MM.1S (cell line): ENCODE measurements around the gene MARK4.

ENCODE experiments used
- DNase-seq: peaks from one replicate; pipeline ENCODE4 v3.0.0-alpha.2; 2015
- H2AFZ ChIP-seq: fragments of 300-600 bp; sonication (generic); 2 replicates; pipeline ENCODE4 v1.6.0; 2016; ENCODE audit warnings: antibody characterized with exemption, low read length
- H3F3A ChIP-seq: fragments of 300-600 bp; sonication (generic); 2 replicates; pipeline ENCODE4 v1.6.1; 2016; ENCODE audit warnings: mild to moderate bottlenecking, antibody characterized with exemption, low read length, moderate library complexity, mixed read lengths; ENCODE audit not compliant: insufficient read depth
- H3K27ac ChIP-seq: fragments of 300-600 bp; sonication (generic); 2 replicates; pipeline ENCODE4 v1.5.1; 2016; ENCODE audit warnings: mild to moderate bottlenecking, low read length
- H3K27me3 ChIP-seq: fragments of 300-600 bp; sonication (generic); replicated peaks from 2 replicates; pipeline ENCODE4 v1.6.0; 2016; ENCODE audit warnings: low read length; ENCODE audit not compliant: insufficient read depth
- H3K36me3 ChIP-seq: fragments of 300-600 bp; sonication (generic); replicated peaks from 2 replicates; pipeline ENCODE4 v1.6.1; 2016; ENCODE audit warnings: mild to moderate bottlenecking, low read length, mixed read lengths; ENCODE audit not compliant: insufficient read depth
- H3K4me1 ChIP-seq: fragments of 300-600 bp; sonication (generic); 2 replicates; pipeline ENCODE4 v1.6.1; 2016; ENCODE audit warnings: low read length, mixed read lengths
- H3K4me2 ChIP-seq: fragments of 300-600 bp; sonication (generic); 2 replicates; pipeline ENCODE4 v1.6.0; 2016; ENCODE audit warnings: low read depth, low read length
- H3K4me3 ChIP-seq: fragments of 300-600 bp; sonication (generic); 2 replicates; pipeline ENCODE4 v1.5.1; 2016; ENCODE audit warnings: low read length, mixed read lengths
- H3K79me2 ChIP-seq: fragments of 300-600 bp; sonication (generic); 2 replicates; pipeline ENCODE4 v1.6.1; 2016; ENCODE audit warnings: mixed run types, low read length, mixed read lengths
- H3K9ac ChIP-seq: fragments of 300-600 bp; sonication (generic); 2 replicates; pipeline ENCODE4 v1.6.1; 2016; ENCODE audit warnings: low read length, mixed read lengths
- H3K9me2 ChIP-seq: fragments of 300-600 bp; sonication (generic); replicated peaks from 2 replicates; pipeline ENCODE4 v1.6.1; 2016; ENCODE audit warnings: mild to moderate bottlenecking, low read length, mixed read lengths; ENCODE audit not compliant: insufficient read depth
- H3K9me3 ChIP-seq: fragments of 300-600 bp; sonication (generic); replicated peaks from 2 replicates; pipeline ENCODE4 v1.6.1; 2016; ENCODE audit warnings: mild to moderate bottlenecking, low read length, mixed read lengths; ENCODE audit not compliant: insufficient read depth
- H4K20me1 ChIP-seq: fragments of 300-600 bp; sonication (generic); 2 replicates; pipeline ENCODE4 v1.6.1; 2016; ENCODE audit warnings: mild to moderate bottlenecking, low read length, moderate library complexity, mixed read lengths; ENCODE audit not compliant: insufficient read depth
- EZH2 ChIP-seq: fragments of 300-600 bp; sonication (generic); optimal IDR thresholded peaks from 2 replicates; pipeline ENCODE3; 2017; ENCODE audit warnings: low read depth, mild to moderate bottlenecking, antibody characterized with exemption, low read length, mixed read lengths
- EZH2phosphoT487 ChIP-seq: fragments of 300-600 bp; sonication (generic); IDR thresholded peaks from 2 replicates; pipeline ENCODE4 v1.6.1; 2018; ENCODE audit warnings: antibody characterized with exemption, low read length
- TF ChIP-seq, protein P1 (sequence below): fragments of 300-600 bp; sonication (generic); IDR thresholded peaks from 2 replicates; pipeline ENCODE4 v1.5.1; 2016; ENCODE audit warnings: antibody characterized with exemption, low read length, mixed read lengths

Gene MARK4

DNA sequence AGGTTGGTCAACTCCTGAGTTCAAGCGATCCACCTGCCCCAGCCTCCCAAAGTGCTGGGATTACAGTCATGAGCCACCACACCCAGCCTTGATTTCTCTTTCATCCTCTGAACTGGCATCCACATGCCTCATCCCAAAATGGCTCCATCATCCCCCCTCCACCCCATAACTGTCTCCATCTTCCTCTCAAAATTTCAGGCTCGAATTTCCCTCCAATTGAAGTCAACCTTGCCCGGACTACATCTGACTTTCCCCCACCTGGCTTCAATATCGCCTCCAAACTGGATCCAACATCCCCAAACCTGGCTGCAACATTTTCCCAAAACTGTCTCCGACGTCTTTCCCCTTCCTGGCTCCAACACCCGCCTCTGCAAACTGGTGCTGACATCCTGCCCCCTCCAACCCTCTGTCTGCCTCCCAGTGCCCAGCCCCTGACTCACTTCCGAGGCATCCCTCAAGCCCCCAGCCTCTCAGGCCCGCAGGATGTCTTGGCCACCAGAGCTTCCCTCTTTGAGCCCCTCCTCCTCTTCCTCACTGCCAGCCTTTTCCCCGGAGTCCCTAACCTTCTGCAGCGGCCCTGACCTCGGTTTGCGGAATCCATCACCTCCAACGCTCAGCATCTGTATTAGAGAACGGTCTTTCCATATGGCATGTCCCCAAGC, 6.8 kb upstream of the MARK4 start:
- Histone ChIP-seq H3K9ac (no peak overlapping the region), H3F3A (0 out of 2 replicates have a peak, but pooled peaks cover under 1% of the 10 kb centered on the region), H3K79me2 (no peaks in the 10 kb centered on the region), H3K36me3 (no peaks in the 10 kb centered on the region), H3K4me1 (no peaks in the 10 kb centered on the region), H3K9me3 (no peaks in the 10 kb centered on the region), H4K20me1 (no peaks in the 10 kb centered on the region), H3K27me3 (peaks cover 55% of the 10 kb centered on the region), H3K4me2 (no peak overlapping the region), H3K4me3 (no peak overlapping the region), H3K27ac (no peak overlapping the region), H3K9me2 (no peaks in the 10 kb centered on the region), H2AFZ (no peak overlapping the region)
- TF ChIP-seq, protein P1, sequence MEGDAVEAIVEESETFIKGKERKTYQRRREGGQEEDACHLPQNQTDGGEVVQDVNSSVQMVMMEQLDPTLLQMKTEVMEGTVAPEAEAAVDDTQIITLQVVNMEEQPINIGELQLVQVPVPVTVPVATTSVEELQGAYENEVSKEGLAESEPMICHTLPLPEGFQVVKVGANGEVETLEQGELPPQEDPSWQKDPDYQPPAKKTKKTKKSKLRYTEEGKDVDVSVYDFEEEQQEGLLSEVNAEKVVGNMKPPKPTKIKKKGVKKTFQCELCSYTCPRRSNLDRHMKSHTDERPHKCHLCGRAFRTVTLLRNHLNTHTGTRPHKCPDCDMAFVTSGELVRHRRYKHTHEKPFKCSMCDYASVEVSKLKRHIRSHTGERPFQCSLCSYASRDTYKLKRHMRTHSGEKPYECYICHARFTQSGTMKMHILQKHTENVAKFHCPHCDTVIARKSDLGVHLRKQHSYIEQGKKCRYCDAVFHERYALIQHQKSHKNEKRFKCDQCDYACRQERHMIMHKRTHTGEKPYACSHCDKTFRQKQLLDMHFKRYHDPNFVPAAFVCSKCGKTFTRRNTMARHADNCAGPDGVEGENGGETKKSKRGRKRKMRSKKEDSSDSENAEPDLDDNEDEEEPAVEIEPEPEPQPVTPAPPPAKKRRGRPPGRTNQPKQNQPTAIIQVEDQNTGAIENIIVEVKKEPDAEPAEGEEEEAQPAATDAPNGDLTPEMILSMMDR, result no peak
- TF ChIP-seq EZH2 (no peak), EZH2phosphoT487 (no peak)
- no peak for DNase-seq

DNA sequence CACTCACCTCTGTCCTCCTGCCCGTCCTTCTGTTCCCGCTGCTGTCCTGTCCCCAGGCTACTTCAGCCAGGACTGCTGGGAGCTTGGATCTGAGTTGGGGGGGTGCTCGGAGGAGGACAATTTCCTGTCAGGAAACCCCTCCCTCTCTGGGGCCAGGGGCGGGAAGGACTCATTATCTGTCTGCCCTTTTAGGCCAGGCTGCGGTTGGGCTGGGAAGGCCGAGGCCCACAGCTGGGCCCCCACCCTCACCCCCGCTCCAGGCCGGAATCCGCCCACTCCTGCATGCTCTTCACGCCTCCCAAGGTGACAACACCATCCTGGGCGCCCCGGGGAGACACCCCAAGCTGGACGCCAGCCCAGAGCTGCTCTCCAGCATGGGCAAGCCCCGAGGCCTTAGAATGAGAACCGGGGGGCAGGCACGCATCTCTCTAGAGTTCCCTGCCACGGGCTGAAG, 5.7 kb upstream of the MARK4 start, which contains the start of gene EXOC3L2:
Gene EXOC3L2, minus strand, starts transcription at position 74 of the 454 bp plus-strand sequence. CDS start 6,362 bp downstream, outside the sequence.
- Histone ChIP-seq H4K20me1 (no peaks in the 10 kb centered on the region), H3F3A (0 out of 2 replicates have a peak, but pooled peaks cover 4% of the 10 kb centered on the region), H3K4me2 (no peak within 1 kb of the TSS), H3K4me3 (no peak within 1 kb of the TSS), H3K9me3 (no peaks in the 10 kb centered on the region), H2AFZ (no peak within 1 kb of the TSS), H3K4me1 (peaks cover 4% of the 10 kb centered on the region; the same call in 1 of the 2 replicates), H3K9me2 (no peaks in the 10 kb centered on the region), H3K79me2 (no peaks in the 10 kb centered on the region), H3K27ac (no peak within 1 kb of the TSS), H3K36me3 (no peaks in the 10 kb centered on the region), H3K27me3 (peaks cover 55% of the 10 kb centered on the region), H3K9ac (no peak within 1 kb of the TSS)
- TF ChIP-seq EZH2 (no peak), EZH2phosphoT487 (no peak)
- TF ChIP-seq, protein P1, result no peak
- no peak for DNase-seq

DNA sequence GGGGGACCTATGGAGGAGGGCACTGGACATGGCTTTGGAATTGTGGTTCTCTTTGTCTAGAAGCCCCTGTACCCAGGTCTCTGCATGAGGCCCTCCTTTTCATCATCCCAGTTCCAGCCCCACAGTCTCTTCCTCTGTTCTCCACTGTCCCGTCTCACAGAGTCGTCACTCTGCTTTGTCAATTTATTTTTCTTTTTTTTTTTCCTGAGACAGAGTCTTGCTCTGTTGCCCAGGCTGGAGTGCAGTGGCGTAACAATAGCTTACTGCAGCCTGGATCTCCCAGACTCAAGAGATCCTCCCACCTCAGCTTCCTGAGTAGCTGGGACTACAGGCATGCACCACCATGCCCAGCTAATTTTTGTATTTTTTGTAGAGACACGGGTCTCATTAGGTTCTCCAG, 5.2 kb upstream of the MARK4 start:
- peaks cover 53% of the 10 kb centered on the region for H3K27me3 ChIP-seq
- no peak overlapping the region for H2AFZ ChIP-seq
- H3K79me2 ChIP-seq, result no peaks in the 10 kb centered on the region
- no peak overlapping the region for H3K9ac ChIP-seq
- no peaks in the 10 kb centered on the region for H3K36me3 ChIP-seq
- H4K20me1 ChIP-seq, result no peaks in the 10 kb centered on the region
- DNase-seq, result no peak
- H3K9me3 ChIP-seq, result no peaks in the 10 kb centered on the region
- 0 out of 2 replicates have a peak, but pooled peaks cover 4% of the 10 kb centered on the region for H3F3A ChIP-seq
- no peak overlapping the region for H3K4me3 ChIP-seq
- no peak overlapping the region for H3K27ac ChIP-seq
- H3K9me2 ChIP-seq, result no peaks in the 10 kb centered on the region
- no peak overlapping the region for H3K4me2 ChIP-seq
- no peak for TF ChIP-seq EZH2phosphoT487
- TF ChIP-seq, protein P1, result no peak
- TF ChIP-seq EZH2, result no peak
- H3K4me1 ChIP-seq, result peaks cover 6% of the 10 kb centered on the region; the same call in 1 of the 2 replicates
